ENCODE data around the gene GNAL. TPM values are rescaled to one million over a fixed set of nuclear protein-coding genes. Genes with fewer than 3 reads are reported as not detected.

Gene GNAL
- total RNA-seq, 4 donors from 2014 or later = 13.3 to 22.0 (median 19.9) TPM

DNA sequence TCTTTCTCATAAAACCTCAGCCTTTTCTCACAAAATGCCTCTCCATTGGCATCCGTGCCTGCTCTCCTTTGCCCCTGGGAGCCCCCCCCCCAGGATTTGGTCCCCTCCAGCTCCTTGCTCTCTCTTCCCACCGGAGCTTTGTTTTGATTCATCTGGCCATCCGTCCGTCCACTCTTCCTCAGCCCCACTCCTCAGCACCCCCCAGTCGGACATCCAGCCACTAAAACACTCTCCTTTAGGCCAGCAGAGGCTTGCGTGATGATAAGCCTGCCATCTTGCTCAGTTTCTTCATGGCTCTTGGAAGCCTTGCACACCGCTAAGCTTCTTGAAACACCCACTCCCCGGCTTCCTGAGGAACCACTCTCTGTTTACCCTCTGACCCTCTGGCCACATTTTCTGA is 31.5 kb upstream of the GNAL start:
- no peak for TF ChIP-seq POLR2AphosphoS5 (IDR thresholded peaks at IDR 0.05)
- TF ChIP-seq EP300 (IDR thresholded peaks at IDR 0.05) = no peak
- TF ChIP-seq POLR2A (IDR thresholded peaks at IDR 0.05; ENCODE audit: low read depth) = no peak
- TF ChIP-seq CTCF (IDR thresholded peaks at IDR 0.05) = no peak
- Histone ChIP-seq H3K27ac (replicated peaks in 1 of 4) (no peak overlapping the region), H3K9me3 (no peaks in the 10 kb centered on the region), H3K4me3 (no peak overlapping the region), H3K36me3 (no peaks in the 10 kb centered on the region), H3K4me1 (peaks cover 0 to 8% (median 6%) of the 10 kb centered on the region in 4 donors), H3K27me3 (peaks cover 0 to 66% (median 0%) of the 10 kb centered on the region in 4 donors)
- WGBS = 91% methylated on average over 8 of the region's 8 CpGs
- intact Hi-C loops (cut with DNase I) = loop anchor here (10.0 kb wide), 1 partner anchor 577 kb away; no protein-coding TSS in a partner anchor
- DNase-seq (ENCODE audit: extremely low spot score) = peak; percentile 50

DNA sequence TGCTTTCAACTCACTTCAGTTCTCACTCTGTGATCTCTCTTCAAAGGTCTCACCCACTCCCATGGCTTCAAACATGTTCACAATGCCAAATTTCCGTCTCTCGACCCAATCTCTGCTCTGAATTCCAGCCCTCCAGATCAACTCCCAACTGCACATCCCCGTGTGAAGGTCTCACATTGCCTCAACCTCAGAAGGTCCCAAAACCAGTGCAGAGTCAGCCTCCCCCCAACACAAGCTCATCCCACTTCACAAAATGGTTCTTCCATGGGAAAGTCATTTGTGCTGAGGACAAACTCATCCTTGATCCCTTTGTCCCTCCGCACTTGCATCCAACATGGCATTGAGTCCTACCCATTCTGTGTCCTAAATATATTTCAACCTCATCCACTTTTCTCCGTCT is 31.0 kb upstream of the GNAL start:
- H3K36me3 ChIP-seq = no peaks in the 10 kb centered on the region
- intact Hi-C loops (cut with DNase I) = loop anchor here (10.0 kb wide), 1 partner anchor 577 kb away; no protein-coding TSS in a partner anchor

DNA sequence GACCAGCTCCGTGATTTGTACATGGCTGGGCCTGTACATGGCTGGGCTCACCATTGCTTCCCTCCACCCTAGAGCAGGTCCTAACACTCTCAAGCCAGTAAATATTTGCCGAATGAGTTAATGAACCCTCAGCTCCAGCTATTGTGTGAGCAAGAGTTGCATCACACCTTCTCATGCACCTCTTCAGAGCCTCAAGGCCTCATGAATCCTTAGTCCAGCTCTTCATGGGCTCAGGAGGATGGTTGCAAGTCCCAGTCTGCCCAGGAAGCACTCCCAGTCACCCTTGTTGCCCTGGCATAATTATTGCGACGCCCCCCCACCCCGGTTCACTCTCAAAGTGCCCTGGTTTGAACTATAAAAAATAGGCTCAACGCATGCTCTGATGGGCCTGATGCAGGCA is 30.1 kb upstream of the GNAL start:
- WGBS = 81% methylated on average over 6 of the region's 6 CpGs
- H3K27me3 ChIP-seq = peaks cover 0 to 80% (median 0%) of the 10 kb centered on the region in 4 donors

More for the DNA sequence above, 31.0 kb upstream of the GNAL start:
- peaks cover 0 to 71% (median 0%) of the 10 kb centered on the region in 4 donors for H3K27me3 ChIP-seq
- DNase-seq (ENCODE audit: extremely low spot score) = no peak
- H3K4me3 ChIP-seq = no peak overlapping the region
- peaks cover 0 to 8% (median 6%) of the 10 kb centered on the region in 4 donors for H3K4me1 ChIP-seq
- H3K9me3 ChIP-seq = no peaks in the 10 kb centered on the region
- TF ChIP-seq POLR2A (IDR thresholded peaks at IDR 0.05; ENCODE audit: low read depth) = no peak
- TF ChIP-seq POLR2AphosphoS5 (IDR thresholded peaks at IDR 0.05) = no peak
- TF ChIP-seq EP300 (IDR thresholded peaks at IDR 0.05) = no peak
- no peak for TF ChIP-seq CTCF (IDR thresholded peaks at IDR 0.05)
- WGBS = 94% methylated on average over 5 of the region's 5 CpGs
- no peak overlapping the region for H3K27ac ChIP-seq (replicated peaks in 1 of 4)

GRCh38 chr18:11660691-11661090 is 28.4 kb upstream of the GNAL start:
- peaks cover 0 to 75% (median 0%) of the 10 kb centered on the region in 4 donors for H3K27me3 ChIP-seq
- 89% methylated on average over 4 of the region's 7 CpGs for WGBS
- TF ChIP-seq POLR2AphosphoS5 (IDR thresholded peaks at IDR 0.05) = no peak
- no peak for TF ChIP-seq POLR2A (IDR thresholded peaks at IDR 0.05; ENCODE audit: low read depth)
- no peak for TF ChIP-seq CTCF (IDR thresholded peaks at IDR 0.05)
- no peak for TF ChIP-seq EP300 (IDR thresholded peaks at IDR 0.05)
- DNase-seq (ENCODE audit: extremely low spot score) = peak; percentile 74
- intact Hi-C loops (cut with DNase I) = no loop called here
- H3K9me3 ChIP-seq = no peaks in the 10 kb centered on the region
- H3K36me3 ChIP-seq = no peaks in the 10 kb centered on the region
- peaks cover 0 to under 1% (median 0%) of the 10 kb centered on the region in 4 donors for H3K4me1 ChIP-seq
- no peak overlapping the region for H3K27ac ChIP-seq (replicated peaks in 1 of 4)
- no peak overlapping the region for H3K4me3 ChIP-seq

More for the DNA sequence above, 30.1 kb upstream of the GNAL start:
- DNase-seq (ENCODE audit: extremely low spot score) = peak; percentile 72
- TF ChIP-seq CTCF (IDR thresholded peaks at IDR 0.05) (no peak), EP300 (IDR thresholded peaks at IDR 0.05) (no peak), POLR2AphosphoS5 (IDR thresholded peaks at IDR 0.05) (no peak), POLR2A (IDR thresholded peaks at IDR 0.05; ENCODE audit: low read depth) (no peak)
- Histone ChIP-seq H3K27ac (replicated peaks in 1 of 4) (no peak overlapping the region), H3K4me1 (peaks cover 0 to 8% (median 6%) of the 10 kb centered on the region in 4 donors), H3K9me3 (no peaks in the 10 kb centered on the region), H3K36me3 (no peaks in the 10 kb centered on the region), H3K4me3 (no peak overlapping the region)
- intact Hi-C loops (cut with DNase I) = loop anchor here (10.0 kb wide), 1 partner anchor 576 kb away; no protein-coding TSS in a partner anchor

DNA sequence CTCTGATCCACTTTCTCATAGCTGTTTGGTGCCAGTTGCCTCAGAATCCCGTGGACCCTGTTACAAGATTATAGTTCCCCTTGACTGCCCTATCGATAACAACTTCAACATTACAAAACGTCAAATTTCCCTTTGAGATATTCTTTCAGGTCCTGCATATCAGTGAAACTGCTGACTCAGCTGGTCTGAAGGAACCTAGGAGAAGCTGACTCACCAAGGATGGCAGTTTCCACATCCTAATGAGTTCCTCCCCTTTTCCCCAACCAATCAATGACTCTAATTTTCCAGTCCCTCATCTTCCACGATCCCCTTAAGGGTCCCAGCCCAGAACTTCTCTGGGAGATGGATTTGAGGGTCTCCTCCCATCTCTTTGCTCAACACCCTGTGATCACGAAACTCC is 27.6 kb upstream of the GNAL start:
- peak; percentile 62 for DNase-seq (ENCODE audit: extremely low spot score)
- Histone ChIP-seq H3K36me3 (no peaks in the 10 kb centered on the region), H3K4me1 (no peaks in the 10 kb centered on the region), H3K27ac (replicated peaks in 1 of 4) (no peak overlapping the region), H3K4me3 (no peak overlapping the region), H3K9me3 (no peaks in the 10 kb centered on the region), H3K27me3 (peaks cover 0 to 69% (median 0%) of the 10 kb centered on the region in 4 donors)
- intact Hi-C loops (cut with DNase I) = no loop called here
- WGBS = 78% methylated on average over 5 of the region's 5 CpGs
- TF ChIP-seq POLR2AphosphoS5 (IDR thresholded peaks at IDR 0.05) = no peak
- TF ChIP-seq CTCF (IDR thresholded peaks at IDR 0.05) = no peak
- no peak for TF ChIP-seq EP300 (IDR thresholded peaks at IDR 0.05)
- TF ChIP-seq POLR2A (IDR thresholded peaks at IDR 0.05; ENCODE audit: low read depth) = no peak
